ENCODE data around the gene GHR.

Gene GHR

DNA sequence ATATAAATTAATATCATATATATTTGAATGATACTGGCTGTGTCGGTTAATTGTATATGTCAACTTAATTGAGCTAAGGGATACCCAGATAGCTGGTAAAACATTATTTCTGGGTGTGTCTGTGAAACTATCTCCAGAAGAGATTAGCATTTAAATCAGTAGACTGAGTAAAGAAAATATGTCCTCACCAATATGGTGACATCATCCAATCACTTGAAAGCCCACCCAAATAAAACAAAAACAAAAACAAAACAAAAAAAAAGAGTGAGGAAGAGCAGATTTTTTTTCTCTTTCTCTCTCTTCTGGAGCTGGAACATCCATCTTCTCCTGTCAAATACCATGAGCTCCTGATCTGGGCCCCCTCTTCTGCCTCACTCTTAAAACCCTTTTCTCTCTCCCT lies 317.7 kb downstream of the GHR start:
- Histone ChIP-seq H3F3A (ENCODE audit: low read depth) (no peaks in the 10 kb centered on the region), H3K4me3 (ENCODE audit: low read length, poor library complexity, severe bottlenecking) (no peak overlapping the region), H3K9me3 (ENCODE audit: insufficient read depth, low read depth, low read length) (no peaks in the 10 kb centered on the region), H3K27me3 (ENCODE audit: insufficient read depth, low read length, poor library complexity, severe bottlenecking) (no peaks in the 10 kb centered on the region), H4K20me1 (ENCODE audit: insufficient read depth, low read length, poor library complexity, severe bottlenecking) (no peaks in the 10 kb centered on the region), H3K36me3 (ENCODE audit: insufficient read depth, low read length) (no peaks in the 10 kb centered on the region), H3K4me1 (ENCODE audit: insufficient read depth, low read length, poor library complexity, severe bottlenecking) (no peaks in the 10 kb centered on the region), H3K9ac (ENCODE audit: low read depth, low read length, poor library complexity, severe bottlenecking) (no peak overlapping the region), H2AFZ (ENCODE audit: low read length) (no peak overlapping the region), H3K4me2 (ENCODE audit: low read depth, low read length, poor library complexity, severe bottlenecking) (no peak overlapping the region), H3K79me2 (ENCODE audit: insufficient read depth, low read length) (no peaks in the 10 kb centered on the region), H3K9me2 (replicated peaks; ENCODE audit: low read depth, low read length) (no peaks in the 10 kb centered on the region)
- TF ChIP-seq EZH2phosphoT487 (IDR thresholded peaks at IDR 0.05; ENCODE audit: borderline replicate concordance) = no peak
- TF ChIP-seq, protein P1, sequence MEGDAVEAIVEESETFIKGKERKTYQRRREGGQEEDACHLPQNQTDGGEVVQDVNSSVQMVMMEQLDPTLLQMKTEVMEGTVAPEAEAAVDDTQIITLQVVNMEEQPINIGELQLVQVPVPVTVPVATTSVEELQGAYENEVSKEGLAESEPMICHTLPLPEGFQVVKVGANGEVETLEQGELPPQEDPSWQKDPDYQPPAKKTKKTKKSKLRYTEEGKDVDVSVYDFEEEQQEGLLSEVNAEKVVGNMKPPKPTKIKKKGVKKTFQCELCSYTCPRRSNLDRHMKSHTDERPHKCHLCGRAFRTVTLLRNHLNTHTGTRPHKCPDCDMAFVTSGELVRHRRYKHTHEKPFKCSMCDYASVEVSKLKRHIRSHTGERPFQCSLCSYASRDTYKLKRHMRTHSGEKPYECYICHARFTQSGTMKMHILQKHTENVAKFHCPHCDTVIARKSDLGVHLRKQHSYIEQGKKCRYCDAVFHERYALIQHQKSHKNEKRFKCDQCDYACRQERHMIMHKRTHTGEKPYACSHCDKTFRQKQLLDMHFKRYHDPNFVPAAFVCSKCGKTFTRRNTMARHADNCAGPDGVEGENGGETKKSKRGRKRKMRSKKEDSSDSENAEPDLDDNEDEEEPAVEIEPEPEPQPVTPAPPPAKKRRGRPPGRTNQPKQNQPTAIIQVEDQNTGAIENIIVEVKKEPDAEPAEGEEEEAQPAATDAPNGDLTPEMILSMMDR (conservative IDR thresholded peaks at IDR 0.05; ENCODE audit: low read length) = no peak

DNA sequence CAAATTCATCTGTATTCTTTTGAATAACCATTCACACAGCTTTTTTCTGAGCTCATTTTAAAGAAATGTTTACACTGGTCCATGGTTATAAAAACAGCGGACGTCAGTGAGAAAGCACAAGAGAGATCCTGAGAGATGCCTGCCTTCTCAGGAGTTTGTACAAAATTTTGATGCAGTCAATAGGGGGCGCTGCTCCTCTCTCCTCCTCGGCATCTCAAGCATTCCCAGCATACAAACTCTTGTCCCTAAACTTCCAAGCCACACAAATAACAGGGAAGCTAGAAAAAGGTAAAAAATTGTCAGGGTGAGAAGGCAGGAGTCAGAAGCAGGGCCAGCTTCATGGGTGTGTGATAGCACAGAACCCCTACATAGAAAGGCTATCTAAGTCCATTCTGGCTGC lies 322.2 kb downstream of the GHR start:
- Histone ChIP-seq H3K9ac (ENCODE audit: low read depth, low read length, poor library complexity, severe bottlenecking) (no peak overlapping the region), H3K36me3 (ENCODE audit: insufficient read depth, low read length) (no peaks in the 10 kb centered on the region), H3K79me2 (ENCODE audit: insufficient read depth, low read length) (no peaks in the 10 kb centered on the region), H2AFZ (ENCODE audit: low read length) (no peak overlapping the region), H3K4me2 (ENCODE audit: low read depth, low read length, poor library complexity, severe bottlenecking) (no peak overlapping the region), H3K9me3 (ENCODE audit: insufficient read depth, low read depth, low read length) (no peaks in the 10 kb centered on the region), H3K4me3 (ENCODE audit: low read length, poor library complexity, severe bottlenecking) (no peak overlapping the region), H3K27me3 (ENCODE audit: insufficient read depth, low read length, poor library complexity, severe bottlenecking) (no peaks in the 10 kb centered on the region), H3F3A (ENCODE audit: low read depth) (no peaks in the 10 kb centered on the region), H3K4me1 (ENCODE audit: insufficient read depth, low read length, poor library complexity, severe bottlenecking) (peaks cover 19% of the 10 kb centered on the region), H3K9me2 (replicated peaks; ENCODE audit: low read depth, low read length) (no peaks in the 10 kb centered on the region), H4K20me1 (ENCODE audit: insufficient read depth, low read length, poor library complexity, severe bottlenecking) (no peaks in the 10 kb centered on the region)
- TF ChIP-seq, protein P1 (conservative IDR thresholded peaks at IDR 0.05; ENCODE audit: low read length) = peak; percentile 81
- no peak for TF ChIP-seq EZH2phosphoT487 (IDR thresholded peaks at IDR 0.05; ENCODE audit: borderline replicate concordance)

DNA sequence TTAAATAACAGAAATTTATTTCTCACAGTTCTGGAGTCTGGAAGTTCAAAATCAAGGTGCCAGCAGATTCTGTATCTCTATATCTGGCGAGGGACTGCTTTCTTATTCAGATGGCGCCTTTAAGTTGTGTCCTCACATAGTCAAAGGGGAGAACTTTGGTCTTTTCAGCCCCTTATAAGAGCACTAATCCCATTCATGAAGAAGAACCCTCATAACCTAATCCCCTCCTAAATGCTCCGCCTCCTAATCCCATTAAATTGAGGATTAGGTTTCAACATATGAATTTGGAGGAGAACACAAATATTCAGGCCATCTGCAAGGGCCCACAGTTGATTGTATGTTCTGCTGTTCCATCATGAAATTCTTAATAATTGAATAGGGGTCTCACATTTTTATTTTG lies 322.6 kb downstream of the GHR start:
- no peaks in the 10 kb centered on the region for H3K27me3 ChIP-seq (ENCODE audit: insufficient read depth, low read length, poor library complexity, severe bottlenecking)
- H3K4me2 ChIP-seq (ENCODE audit: low read depth, low read length, poor library complexity, severe bottlenecking) = no peak overlapping the region
- no peaks in the 10 kb centered on the region for H3K9me3 ChIP-seq (ENCODE audit: insufficient read depth, low read depth, low read length)
- TF ChIP-seq, protein P1 (conservative IDR thresholded peaks at IDR 0.05; ENCODE audit: low read length) = no peak
- TF ChIP-seq EZH2phosphoT487 (IDR thresholded peaks at IDR 0.05; ENCODE audit: borderline replicate concordance) = no peak
- no peak overlapping the region for H3K4me3 ChIP-seq (ENCODE audit: low read length, poor library complexity, severe bottlenecking)
- peaks cover 19% of the 10 kb centered on the region for H3K4me1 ChIP-seq (ENCODE audit: insufficient read depth, low read length, poor library complexity, severe bottlenecking)
- no peaks in the 10 kb centered on the region for H3K36me3 ChIP-seq (ENCODE audit: insufficient read depth, low read length)
- no peaks in the 10 kb centered on the region for H4K20me1 ChIP-seq (ENCODE audit: insufficient read depth, low read length, poor library complexity, severe bottlenecking)
- no peaks in the 10 kb centered on the region for H3F3A ChIP-seq (ENCODE audit: low read depth)
- no peaks in the 10 kb centered on the region for H3K79me2 ChIP-seq (ENCODE audit: insufficient read depth, low read length)
- no peaks in the 10 kb centered on the region for H3K9me2 ChIP-seq (replicated peaks; ENCODE audit: low read depth, low read length)
- no peak overlapping the region for H2AFZ ChIP-seq (ENCODE audit: low read length)
- no peak overlapping the region for H3K9ac ChIP-seq (ENCODE audit: low read depth, low read length, poor library complexity, severe bottlenecking)

All from Loucy (cell line).